Stimulated activated CD8-positive, alpha-beta memory T cell treated with anti-CD3 and anti-CD28 coated beads, Interleukin-7, amount 100 ng/mL, for 4 hours (primary cell): Measurements from ENCODE around the gene PMIS2.
A peak's percentile ranks its signal among the peaks of the same experiment; 100 is the strongest.

Experiments used
- DNase-seq, 2 donors: peaks; one replicate each; pipeline ENCODE4 v3.0.0-alpha.2; 2020; ENCODE audit warnings: low read depth in 2 of 2

Gene PMIS2

DNA sequence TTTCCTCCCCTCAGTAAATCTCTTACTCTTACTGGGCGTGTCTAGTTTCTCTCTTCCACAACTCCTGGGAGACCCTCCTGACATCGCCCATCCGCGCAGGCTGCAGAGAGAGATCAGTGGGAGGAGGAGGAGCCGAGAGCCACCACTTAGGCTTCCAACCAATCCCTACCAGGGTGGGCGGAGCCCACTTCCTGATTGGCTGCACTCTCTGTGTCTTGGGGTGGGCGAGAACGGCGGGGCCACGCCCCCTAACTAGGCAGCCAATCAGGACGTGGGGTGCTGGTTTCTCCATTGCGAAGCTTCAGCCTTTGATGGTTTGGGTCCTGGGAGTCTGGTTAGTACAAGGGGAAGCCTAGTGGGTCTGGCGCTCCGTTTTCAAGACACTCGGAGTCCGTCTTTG, at the start of gene PMIS2:
Gene PMIS2, plus strand, starts transcription at position 326 of the 400 bp plus-strand sequence. CDS start 87 bp downstream, outside the sequence.
- DNase-seq, result no peak

- no peak for DNase-seq
These were observed 46.7 kb upstream of the PMIS2 start for GRCh38 chr19:35539314-35539713.

GRCh38 chr19:35539850-35540249, 46.1 kb upstream of the PMIS2 start:
- DNase-seq, result no peak

- DNase-seq, result no peak
These were observed 45.5 kb upstream of the PMIS2 start for GRCh38 chr19:35540356-35540927.

DNA sequence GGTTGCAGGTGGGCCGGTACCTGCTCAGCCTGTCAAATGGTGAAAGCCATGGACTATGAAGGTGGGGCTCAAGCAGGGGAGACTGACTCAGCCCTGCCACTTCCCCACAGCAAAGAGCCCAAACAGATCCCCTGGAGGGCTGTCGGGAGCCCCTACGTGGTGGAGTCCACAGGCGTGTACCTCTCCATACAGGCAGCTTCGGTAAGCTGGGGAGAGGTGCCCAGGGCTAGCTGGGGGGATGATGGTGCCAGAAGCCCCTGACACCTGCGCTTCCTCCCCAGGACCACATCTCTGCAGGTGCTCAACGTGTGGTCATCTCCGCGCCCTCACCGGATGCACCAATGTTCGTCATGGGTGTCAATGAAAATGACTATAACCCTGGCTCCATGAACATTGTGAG, 43.8 kb upstream of the PMIS2 start:
- DNase-seq, result no peak

DNA sequence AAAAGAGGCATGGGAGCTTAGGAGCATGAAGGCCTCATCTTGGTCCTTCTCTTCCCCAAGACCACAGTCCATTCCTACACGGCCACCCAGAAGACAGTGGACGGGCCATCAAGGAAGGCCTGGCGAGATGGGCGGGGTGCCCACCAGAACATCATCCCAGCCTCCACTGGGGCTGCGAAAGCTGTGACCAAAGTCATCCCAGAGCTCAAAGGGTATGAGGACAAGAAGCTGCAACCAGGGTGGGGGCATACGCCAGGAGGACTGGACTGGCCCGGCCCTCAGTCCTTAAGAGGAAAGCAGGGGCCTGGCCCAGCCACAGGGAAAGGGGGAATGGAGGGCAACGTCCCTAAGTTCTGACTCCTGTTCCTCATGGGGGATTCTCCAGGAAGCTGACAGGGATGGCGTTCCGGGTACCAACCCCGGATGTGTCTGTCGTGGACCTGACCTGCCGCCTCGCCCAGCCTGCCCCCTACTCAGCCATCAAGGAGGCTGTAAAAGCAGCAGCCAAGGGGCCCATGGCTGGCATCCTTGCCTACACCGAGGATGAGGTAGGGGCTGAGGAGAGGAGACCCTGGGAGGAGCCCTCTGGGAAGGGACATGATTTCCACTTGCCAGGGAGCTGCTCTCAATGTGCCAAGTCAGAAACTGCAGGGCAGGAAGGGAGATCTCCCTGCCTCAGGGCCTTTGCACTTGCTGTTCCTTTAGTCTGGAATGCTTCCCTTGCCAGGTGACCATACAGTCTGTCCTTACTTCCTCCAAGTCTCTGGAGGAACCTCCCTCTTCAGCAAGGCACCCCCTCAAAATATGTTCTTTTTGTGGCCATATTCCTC, 42.5 kb upstream of the PMIS2 start:
- no peak for DNase-seq

DNA sequence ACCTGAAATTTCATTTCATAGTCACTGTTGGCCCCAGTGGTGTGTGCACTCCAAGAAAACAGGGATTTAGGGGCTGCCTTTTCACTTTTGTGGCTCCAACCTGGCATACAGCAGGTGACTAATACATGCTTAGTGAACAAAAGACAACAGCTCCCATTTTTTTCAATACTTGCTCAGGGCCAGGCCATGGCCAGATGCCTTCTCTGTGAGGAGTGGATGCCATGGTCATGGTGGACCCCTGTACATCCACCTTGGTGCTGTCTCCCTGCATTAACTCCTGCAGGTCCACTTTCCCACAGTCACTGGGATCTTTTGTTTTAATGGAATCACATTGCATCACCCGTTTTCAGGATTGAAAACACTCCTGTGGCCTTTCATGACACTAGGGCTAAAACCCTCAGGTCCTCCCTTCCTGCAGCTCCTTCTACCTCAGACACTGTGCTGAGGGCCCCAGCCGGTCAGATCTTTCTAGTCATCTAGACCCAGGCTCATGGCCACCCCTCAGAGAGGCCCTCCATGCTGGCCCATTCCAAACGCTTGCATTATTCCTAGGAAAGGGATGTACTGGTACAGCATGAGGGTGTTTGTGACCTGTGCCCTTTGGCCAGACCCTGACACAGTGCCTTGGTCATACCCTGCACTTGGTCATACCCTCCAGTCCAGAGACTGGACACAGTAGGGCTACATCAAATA, 41.7 kb upstream of the PMIS2 start:
- no peak for DNase-seq

DNA sequence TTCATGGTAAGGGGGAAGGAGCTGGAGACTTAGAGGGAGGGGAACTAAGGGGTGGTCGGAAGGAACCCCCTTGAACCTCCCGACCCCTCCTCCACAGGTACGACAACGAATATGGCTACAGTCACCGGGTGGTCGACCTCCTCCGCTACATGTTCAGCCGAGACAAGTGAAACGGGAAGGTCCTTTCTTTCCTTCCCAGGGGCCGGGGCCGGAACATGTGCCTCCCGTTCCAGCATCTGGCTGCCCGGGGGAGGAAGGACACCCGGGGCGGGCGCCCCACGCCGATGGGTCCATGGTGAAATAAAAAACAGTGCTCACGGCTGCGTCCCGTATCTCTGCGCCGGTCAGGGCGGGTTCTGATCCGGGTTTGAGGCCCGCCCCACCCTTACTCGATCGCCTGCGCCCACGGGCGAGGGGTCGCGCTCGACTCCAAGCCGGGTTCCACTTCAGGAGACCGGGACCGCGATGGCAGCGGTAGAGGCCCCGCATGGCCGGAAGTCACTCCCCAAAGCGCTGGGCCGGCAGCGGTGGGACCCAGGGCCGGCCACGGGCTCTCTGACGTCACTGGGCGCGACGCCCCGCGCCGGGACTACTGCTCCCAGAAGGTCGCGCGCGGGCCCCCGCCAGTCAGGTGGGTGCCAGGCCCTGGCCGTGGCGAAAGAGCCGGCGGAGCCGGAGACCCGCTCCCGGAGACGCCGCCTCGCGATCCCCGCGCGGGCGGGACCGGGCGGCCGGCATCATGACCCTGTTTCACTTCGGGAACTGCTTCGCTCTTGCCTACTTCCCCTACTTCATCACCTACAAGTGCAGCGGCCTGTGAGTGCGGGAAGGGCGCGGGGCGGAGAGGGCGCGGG, 40.7 kb upstream of the PMIS2 start, which contains the start of gene TMEM147:
Gene TMEM147, plus strand, starts transcription at position 626 of the 854 bp plus-strand sequence. Its CDS starts 114 bp downstream, at position 740.
- DNase-seq, result peak; percentile 57 to 79

GRCh38 chr19:35545855-35546381, 40.1 kb upstream of the PMIS2 start:
- DNase-seq, result peak; percentile 24 to 60

DNA sequence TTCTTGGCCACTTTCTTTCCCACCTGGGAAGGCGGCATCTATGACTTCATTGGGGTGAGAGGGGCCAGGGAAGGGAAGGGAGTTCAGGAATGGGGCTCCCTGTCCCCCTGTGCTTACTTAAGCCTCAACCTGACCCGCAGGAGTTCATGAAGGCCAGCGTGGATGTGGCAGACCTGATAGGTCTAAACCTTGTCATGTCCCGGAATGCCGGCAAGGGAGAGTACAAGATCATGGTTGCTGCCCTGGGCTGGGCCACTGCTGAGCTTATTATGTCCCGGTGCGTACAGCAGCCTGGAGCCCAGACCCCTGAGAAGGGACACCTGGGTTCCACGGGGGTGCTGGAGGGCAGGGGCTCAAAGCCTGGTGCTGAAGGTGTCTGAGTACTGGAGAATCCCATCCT, 39.4 kb upstream of the PMIS2 start:
- no peak for DNase-seq

DNA sequence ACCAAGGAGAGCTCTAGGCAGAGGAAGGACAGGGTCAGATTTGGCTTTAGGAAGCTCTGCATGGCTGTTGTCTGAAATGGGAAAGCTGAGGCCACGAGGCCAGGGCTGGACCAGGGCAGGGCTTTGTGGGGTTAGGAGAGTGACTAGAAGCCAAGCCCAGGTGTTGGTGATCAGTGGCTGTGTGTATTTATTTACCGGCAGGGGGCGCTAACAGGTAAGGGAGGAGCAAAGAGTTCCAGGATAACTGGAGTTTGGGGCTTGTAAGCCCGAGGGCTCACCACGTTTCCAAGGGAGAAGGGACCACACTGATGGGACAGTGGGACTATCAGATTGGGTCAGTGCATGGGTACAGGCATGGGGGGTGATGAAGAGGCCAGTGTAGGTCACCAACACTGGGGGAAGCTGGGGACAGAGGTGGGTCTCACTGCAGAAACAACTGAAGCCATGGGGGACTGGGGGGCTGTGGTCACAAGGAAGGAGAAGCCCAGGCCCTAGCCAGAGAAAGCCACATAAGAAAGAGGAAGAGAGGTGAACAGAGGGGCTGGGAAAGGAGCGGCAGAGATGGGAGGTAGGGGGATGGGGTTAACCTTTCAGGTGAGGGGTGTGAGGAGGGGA, 36.7 kb upstream of the PMIS2 start:
- peak in 1 of 2 donors; percentile 27 for DNase-seq

DNA sequence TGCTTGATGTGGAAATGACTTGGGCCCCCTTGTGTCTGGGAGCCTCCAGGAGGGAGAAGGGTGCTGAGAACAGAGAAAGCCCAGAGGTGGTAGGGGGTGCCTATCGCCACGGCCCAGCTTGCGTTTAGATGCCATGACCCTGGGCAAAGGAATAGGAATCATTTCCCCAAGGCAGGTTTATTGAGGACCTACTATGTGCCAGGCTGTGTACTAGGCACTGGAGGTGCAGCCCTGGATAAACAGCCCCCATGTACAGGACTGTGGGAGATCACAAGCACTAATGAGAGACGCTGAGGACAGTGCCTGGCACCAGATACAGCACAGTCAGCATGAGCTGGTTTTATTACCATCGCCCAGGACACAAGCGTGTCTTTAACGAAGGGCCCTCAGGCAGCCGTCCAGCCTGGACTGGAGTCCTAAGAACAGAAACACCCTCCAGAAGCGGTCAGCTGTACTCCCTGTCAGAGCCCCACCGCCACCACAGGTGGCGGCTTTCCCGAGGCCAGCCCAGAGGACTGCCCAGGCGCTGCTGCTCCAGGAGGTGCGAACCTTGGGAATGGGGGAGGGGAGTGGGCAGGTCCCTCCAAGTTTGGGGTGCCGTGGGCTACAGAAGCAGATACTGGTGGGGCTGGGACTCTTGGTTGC, 36.0 kb upstream of the PMIS2 start:
- no peak for DNase-seq

GRCh38 chr19:35551091-35551810, 34.7 kb upstream of the PMIS2 start:
- no peak for DNase-seq

- DNase-seq, result no peak
These were observed 33.2 kb upstream of the PMIS2 start for GRCh38 chr19:35552534-35553384.

DNA sequence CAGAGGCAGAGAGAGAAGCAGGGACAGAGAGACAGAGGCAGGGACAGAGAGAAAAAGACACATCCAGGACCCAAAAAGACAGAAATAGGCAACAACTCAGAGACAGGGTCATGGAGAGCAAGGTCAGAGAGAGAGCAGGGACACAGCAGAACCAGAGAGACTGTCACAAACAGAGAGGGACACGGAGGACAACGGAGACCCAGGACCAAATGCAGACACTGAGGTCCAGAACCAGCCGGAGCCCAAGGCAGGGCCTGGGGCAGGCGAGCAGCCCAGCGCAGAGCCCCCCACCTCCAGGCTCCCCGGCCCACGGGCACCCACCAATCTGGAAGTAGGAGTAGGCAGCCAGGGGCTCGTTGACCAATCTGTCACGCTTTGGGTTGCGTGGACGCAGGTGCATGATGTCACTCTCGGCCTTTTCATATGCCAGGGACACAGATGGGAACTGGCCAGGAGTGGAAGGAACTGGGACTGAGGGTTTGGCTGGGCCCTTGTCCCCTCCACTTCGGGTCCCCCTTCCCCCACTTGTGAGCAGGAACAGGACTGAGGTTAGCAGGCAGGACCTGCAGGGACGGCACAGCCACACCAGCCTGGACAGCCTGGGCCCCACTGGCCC, 32.5 kb upstream of the PMIS2 start:
- DNase-seq, result no peak

DNA sequence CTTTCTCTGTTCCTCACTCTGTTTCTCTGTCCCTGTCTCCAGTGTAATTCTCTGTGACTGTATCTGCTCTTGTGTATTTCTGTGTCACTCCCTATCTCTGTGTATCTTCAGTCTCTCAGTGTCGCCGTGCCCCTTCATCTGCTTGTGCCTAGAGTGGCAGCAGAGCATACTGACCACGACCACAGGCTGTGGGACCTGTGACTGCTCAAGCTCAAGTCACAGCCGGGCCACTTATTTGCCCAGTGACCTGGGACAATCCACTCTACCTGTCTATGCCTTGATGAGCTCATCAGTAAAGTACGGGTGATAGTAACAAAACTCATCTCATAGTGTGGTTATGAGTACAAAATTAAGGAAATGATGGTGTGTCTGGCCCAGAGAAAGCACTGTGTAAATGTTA, 31.9 kb upstream of the PMIS2 start:
- no peak for DNase-seq

DNA sequence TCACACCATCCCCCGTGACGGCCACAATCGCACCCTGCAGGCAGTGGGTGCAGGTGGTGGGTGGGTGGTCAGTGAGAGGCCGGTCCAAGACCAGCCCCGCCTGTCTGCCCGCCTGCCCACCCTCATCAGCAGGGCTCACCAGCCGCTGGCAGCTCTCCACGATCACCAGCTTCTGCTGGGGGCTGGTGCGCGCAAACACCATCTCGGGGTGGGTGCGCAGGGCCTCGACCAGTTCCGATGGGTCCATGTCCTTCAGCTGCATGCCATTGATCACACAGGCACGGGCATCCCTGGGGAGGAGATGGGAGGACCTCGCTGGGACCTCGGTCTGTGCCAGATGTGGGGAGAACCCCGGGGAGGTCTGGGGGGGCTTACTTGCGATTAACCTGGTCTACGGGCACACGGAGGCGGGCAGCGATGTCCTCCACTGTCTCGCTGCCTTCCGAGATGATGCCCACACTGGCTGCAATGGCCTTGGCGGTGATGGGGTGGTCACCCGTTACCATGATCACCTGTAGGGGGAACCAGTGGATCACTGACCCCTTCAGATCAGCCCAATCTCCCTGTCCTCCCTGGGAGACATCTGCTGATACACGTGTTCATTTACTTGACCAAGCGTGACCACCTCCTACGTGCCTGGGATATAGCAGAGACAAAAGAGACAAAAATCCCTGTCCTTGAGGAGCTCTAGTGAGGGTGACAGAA, 30.5 kb upstream of the PMIS2 start:
- no peak for DNase-seq
